ENCODE results near the gene CDK19. TPM values are rescaled to one million over a fixed set of nuclear protein-coding genes. Genes with fewer than 3 reads are reported as not detected.
"Not testable (repeated sequence)": the region's sequence is repeated elsewhere in the genome, so short reads cannot be mapped to it uniquely, and the experiment has no call there.

Gene CDK19
- total RNA-seq, 1 donor from 2014 or later: 9.1 TPM

DNA sequence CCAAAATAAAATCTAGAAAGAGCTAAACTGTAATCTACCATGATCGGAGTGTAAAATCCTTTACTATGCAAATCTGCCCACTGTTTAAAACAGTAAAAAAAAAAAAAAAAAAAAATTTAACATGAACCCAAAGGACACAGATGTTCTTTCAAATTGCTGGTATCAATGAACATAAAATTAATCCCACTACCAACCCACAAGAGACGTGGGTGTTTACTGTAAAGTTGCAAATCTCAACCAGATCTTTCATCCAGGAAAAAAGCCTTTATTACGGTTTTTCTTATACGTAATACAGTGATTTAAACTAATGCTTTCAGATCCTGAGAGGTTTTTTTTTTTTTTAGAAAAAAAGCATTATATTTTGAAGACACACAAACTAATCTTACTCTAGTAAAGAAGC lies 2.5 kb downstream of the CDK19 start:
- Histone ChIP-seq H3K9me3 (replicated peaks) (no peaks in the 10 kb centered on the region), H3K27ac (replicated peaks) (no peak overlapping the region), H3K27me3 (ENCODE audit: low read depth) (no peaks in the 10 kb centered on the region), H3K4me1 (peaks cover 29% of the 10 kb centered on the region), H3K4me3 (no peak overlapping the region), H3K36me3 (no peaks in the 10 kb centered on the region)
- intact Hi-C loops (cut with micrococcal nuclease): loop anchor here (10.0 kb wide), 1 partner anchor 62 kb away; the partner anchor contains the start of gene AMD1
- no peak for TF ChIP-seq CTCF (IDR thresholded peaks at IDR 0.05; ENCODE audit: borderline replicate concordance)
- no peak for DNase-seq

GRCh38 chr6:110810896-110811586 lies 4.2 kb downstream of the CDK19 start:
- H3K27me3 ChIP-seq (ENCODE audit: low read depth): no peaks in the 10 kb centered on the region

DNA sequence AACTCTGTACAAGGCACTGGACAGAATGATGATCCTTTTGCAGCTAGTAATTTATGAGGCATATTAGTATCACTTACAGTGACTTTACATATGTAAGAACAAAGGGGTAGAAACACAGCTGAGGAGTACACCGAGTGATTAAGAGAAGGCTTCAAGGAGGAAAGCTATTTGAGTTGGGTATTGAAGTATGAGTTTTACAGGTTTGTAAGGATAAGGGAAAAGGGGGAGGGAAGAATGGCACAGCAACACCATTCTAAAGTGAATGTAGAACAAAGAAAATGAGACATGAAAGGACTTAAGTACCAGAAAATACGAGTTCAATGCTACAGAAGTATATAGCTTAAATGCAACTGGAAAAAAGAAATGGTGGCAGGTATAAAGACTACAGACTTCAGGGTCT lies 5.5 kb downstream of the CDK19 start:
- intact Hi-C loops (cut with micrococcal nuclease): loop anchor here (10.0 kb wide), 1 partner anchor 65 kb away; the partner anchor contains the start of gene AMD1
- H3K36me3 ChIP-seq: no peaks in the 10 kb centered on the region
- H3K9me3 ChIP-seq (replicated peaks): no peaks in the 10 kb centered on the region
- H3K4me1 ChIP-seq: peaks cover 37% of the 10 kb centered on the region
- no peaks in the 10 kb centered on the region for H3K27me3 ChIP-seq (ENCODE audit: low read depth)
- H3K4me3 ChIP-seq: no peak overlapping the region
- no peak for TF ChIP-seq CTCF (IDR thresholded peaks at IDR 0.05; ENCODE audit: borderline replicate concordance)
- H3K27ac ChIP-seq (replicated peaks): no peak overlapping the region
- no peak for DNase-seq

More at GRCh38 chr6:110810896-110811586, 4.2 kb downstream of the CDK19 start:
- no peak for TF ChIP-seq CTCF (IDR thresholded peaks at IDR 0.05; ENCODE audit: borderline replicate concordance)
- DNase-seq: no peak
- Histone ChIP-seq H3K36me3 (no peaks in the 10 kb centered on the region), H3K4me1 (peaks cover 40% of the 10 kb centered on the region), H3K4me3 (no peak overlapping the region), H3K27ac (replicated peaks) (no peak overlapping the region), H3K9me3 (replicated peaks) (no peaks in the 10 kb centered on the region)
- intact Hi-C loops (cut with micrococcal nuclease): loop anchor here (10.0 kb wide), 1 partner anchor 64 kb away; the partner anchor contains the start of gene AMD1

DNA sequence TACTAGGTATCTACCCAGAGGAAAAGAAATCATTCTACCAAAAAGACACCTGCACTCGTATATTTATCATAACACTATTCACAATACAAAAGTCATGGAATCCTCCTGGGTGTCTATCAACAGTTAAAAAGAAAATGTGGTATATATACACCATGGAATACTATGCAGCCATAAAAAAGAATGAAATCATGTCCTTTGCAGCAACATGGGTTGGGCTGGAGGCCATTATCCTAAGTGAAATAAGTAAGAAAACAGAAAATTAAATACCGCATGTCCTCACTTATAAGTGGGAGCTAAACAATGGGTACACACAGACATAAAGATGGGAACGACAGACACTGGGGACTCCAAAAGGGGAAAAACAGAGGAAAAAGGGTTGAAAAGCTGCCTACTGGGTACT lies 13.1 kb downstream of the CDK19 start:
- H3K36me3 ChIP-seq; H3K4me3 ChIP-seq; intact Hi-C loops (cut with micrococcal nuclease): not testable (repeated sequence)

GRCh38 chr6:110800839-110801196 lies 14.5 kb downstream of the CDK19 start:
- DNase-seq: no peak
- H3K9me3 ChIP-seq (replicated peaks): peaks cover 18% of the 10 kb centered on the region
- H3K27ac ChIP-seq (replicated peaks): no peak overlapping the region
- no peaks in the 10 kb centered on the region for H3K36me3 ChIP-seq
- no peak for TF ChIP-seq CTCF (IDR thresholded peaks at IDR 0.05; ENCODE audit: borderline replicate concordance)
- intact Hi-C loops (cut with micrococcal nuclease): no loop called here
- peaks cover 3% of the 10 kb centered on the region for H3K4me1 ChIP-seq
- no peak overlapping the region for H3K4me3 ChIP-seq
- no peaks in the 10 kb centered on the region for H3K27me3 ChIP-seq (ENCODE audit: low read depth)

More for the DNA sequence above, 13.1 kb downstream of the CDK19 start:
- not testable (repeated sequence) for H3K27ac ChIP-seq (replicated peaks); DNase-seq; H3K27me3 ChIP-seq (ENCODE audit: low read depth)
- peaks cover 14% of the 10 kb centered on the region for H3K4me1 ChIP-seq
- peaks cover 18% of the 10 kb centered on the region for H3K9me3 ChIP-seq (replicated peaks)

GRCh38 chr6:110800196-110800838 lies 15.0 kb downstream of the CDK19 start:
- no peaks in the 10 kb centered on the region for H3K36me3 ChIP-seq
- H3K27ac ChIP-seq (replicated peaks): no peak overlapping the region
- TF ChIP-seq CTCF (IDR thresholded peaks at IDR 0.05; ENCODE audit: borderline replicate concordance): no peak
- intact Hi-C loops (cut with micrococcal nuclease): no loop called here
- no peak overlapping the region for H3K4me3 ChIP-seq
- H3K4me1 ChIP-seq: peaks cover 3% of the 10 kb centered on the region
- no peak for DNase-seq
- no peaks in the 10 kb centered on the region for H3K27me3 ChIP-seq (ENCODE audit: low read depth)
- peaks cover 18% of the 10 kb centered on the region for H3K9me3 ChIP-seq (replicated peaks)
